Activated CD4-positive, alpha-beta memory T cell treated with anti-CD3 and anti-CD28 coated beads for 36 hours (primary cell): Measurements from ENCODE around the gene GPR148. TPM values are rescaled to one million over a fixed set of nuclear protein-coding genes. Genes with fewer than 3 reads are reported as not detected.
"Not testable (repeated sequence)": the region's sequence is repeated elsewhere in the genome, so short reads cannot be mapped to it uniquely, and the experiment has no call there.

ENCODE experiments used
- CTCF ChIA-PET: fragments of 350-600 bp; sonication (Branson Sonifier 250); formaldehyde crosslinking; loops from one replicate; lab custom pipeline; 2021; ENCODE audit warnings: antibody characterized with exemption, inconsistent platforms; lab: Charles Lee
- POLR2A ChIA-PET: fragments of 350-600 bp; sonication (Branson Sonifier 250); formaldehyde crosslinking; loops from one replicate; lab custom pipeline; 2021; ENCODE audit warnings: antibody characterized with exemption; lab: Charles Lee
- DNase-seq: peaks from one replicate; pipeline ENCODE4 v3.0.0-alpha.2; 2020
- H3K27ac Mint-ChIP-seq: one replicate; pipeline ENCODE4 v1.8.0; 2021; ENCODE audit warnings: mixed read lengths
- H3K27me3 Mint-ChIP-seq: one replicate; pipeline ENCODE4 v1.8.0; 2021; ENCODE audit warnings: mixed read lengths
- H3K36me3 Mint-ChIP-seq: one replicate; pipeline ENCODE4 v1.8.0; 2021; ENCODE audit warnings: mixed read lengths
- H3K4me1 Mint-ChIP-seq: one replicate; pipeline ENCODE4 v1.8.0; 2021; ENCODE audit warnings: low read depth, mixed read lengths
- H3K4me3 Mint-ChIP-seq: one replicate; pipeline ENCODE4 v1.8.0; 2021; ENCODE audit warnings: mild to moderate bottlenecking, mixed read lengths
- H3K9me3 Mint-ChIP-seq: one replicate; pipeline ENCODE4 v1.8.0; 2021; ENCODE audit warnings: mixed read lengths
- intact Hi-C: fragments of 100-400 bp; cut with micrococcal nuclease; formaldehyde crosslinking; loops from one replicate; pipeline ENCODE4 v1.15.1; 2023
- total RNA-seq, 2 experiments: library from RNA; stranded (reverse); gene quantifications; one replicate each; pipeline ENCODE4 v1.2.3, GENCODE V29; 2021

The GPR148 gene, protein sequence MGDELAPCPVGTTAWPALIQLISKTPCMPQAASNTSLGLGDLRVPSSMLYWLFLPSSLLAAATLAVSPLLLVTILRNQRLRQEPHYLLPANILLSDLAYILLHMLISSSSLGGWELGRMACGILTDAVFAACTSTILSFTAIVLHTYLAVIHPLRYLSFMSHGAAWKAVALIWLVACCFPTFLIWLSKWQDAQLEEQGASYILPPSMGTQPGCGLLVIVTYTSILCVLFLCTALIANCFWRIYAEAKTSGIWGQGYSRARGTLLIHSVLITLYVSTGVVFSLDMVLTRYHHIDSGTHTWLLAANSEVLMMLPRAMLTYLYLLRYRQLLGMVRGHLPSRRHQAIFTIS
- total RNA-seq, result not detected

DNA sequence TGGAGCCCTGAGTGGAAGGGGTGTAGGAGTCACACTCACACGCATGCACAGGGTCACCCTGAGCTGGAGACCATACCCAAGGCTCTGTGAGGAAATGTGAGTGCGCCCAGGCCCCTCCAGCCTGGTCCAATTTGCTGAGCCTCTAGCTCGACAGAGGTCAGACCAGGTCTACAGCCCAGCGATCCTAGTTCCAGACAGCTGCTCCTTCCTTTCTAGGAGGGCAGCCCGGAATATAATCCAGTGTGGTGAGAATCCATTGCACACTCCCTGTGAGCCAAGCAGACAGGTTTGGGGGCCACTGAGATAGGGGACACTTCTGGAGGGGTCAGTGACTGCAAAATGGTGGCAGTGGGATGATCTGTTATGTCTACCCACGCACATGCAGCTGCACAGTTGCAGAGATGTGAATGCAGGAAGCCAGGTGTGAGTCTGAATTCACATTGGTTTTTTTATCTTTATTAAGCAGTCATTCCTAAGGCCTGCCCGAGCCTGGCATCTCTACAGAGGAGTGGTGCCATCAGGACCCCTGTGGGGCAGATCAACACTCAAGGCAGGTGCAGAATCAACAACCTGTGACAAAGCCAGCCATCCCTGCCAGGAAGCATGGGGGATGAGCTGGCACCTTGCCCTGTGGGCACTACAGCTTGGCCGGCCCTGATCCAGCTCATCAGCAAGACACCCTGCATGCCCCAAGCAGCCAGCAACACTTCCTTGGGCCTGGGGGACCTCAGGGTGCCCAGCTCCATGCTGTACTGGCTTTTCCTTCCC, at the start of gene GPR148:
Gene GPR148, plus strand, starts transcription at position 522 of the 768 bp plus-strand sequence. Its CDS starts 82 bp downstream, at position 604.
- H3K9me3 Mint-ChIP-seq, result no peaks in the 10 kb centered on the region
- intact Hi-C loops, result loop anchor here (5.0 kb wide), 3 partner anchors 69 to 546 kb away; partner anchors contain the start of genes MZT2B and SMPD4
- H3K4me3 Mint-ChIP-seq, result peak within 1 kb of the TSS; percentile 70
- peak within 1 kb of the TSS; percentile 47 for H3K27ac Mint-ChIP-seq
- ChIA-PET POLR2A (no interaction called here), CTCF (interaction anchor here (0.9 to 3.1 kb wide), 2 partner anchors 69 to 144 kb away, joined by 3 to 14 read pairs; no protein-coding TSS in a partner anchor)
- no peak for DNase-seq
- H3K4me1 Mint-ChIP-seq, result peaks cover 9% of the 10 kb centered on the region
- H3K27me3 Mint-ChIP-seq, result no peaks in the 10 kb centered on the region
- H3K36me3 Mint-ChIP-seq, result no peaks in the 10 kb centered on the region

DNA sequence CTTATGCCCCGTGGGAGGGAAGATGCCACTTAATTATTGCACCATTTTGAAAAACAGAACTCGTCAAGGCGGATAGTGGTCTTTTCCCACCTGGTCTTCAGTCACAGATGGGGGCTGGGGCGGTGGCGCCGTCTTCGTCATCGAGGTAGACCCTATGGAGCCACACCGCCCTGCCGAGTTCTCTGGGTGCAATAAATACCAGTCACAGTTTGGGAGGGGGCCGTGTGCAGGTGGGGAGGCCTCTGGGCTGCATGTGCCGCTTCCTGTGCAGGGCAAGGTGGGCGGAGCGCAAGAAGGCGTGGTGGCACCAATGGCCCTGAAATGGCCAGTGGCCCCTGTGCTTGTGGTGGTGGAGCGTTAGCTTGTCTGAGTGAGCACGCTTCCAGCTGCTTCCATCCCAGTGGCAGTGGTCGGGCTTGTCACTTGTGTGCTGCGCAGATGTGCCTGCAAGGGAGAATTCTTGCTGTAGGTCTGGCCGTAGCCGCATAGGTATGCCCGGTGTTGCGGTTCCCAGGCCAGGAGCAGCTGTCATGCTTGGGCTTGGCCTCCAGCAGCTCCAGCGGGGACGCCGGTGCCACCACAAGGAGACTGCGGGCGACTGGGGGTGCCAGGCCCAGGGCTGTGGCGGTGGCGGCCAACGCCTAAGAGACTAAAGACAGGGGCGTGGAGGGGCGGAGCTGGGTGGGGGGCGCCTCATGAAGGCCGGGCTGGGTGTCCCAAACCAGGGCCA, 36.7 kb upstream of the GPR148 start:
- H3K9me3 Mint-ChIP-seq, H3K27ac Mint-ChIP-seq, POLR2A ChIA-PET, H3K4me1 Mint-ChIP-seq, intact Hi-C loops, CTCF ChIA-PET, DNase-seq, H3K36me3 Mint-ChIP-seq, H3K4me3 Mint-ChIP-seq: not testable (repeated sequence)
- H3K27me3 Mint-ChIP-seq, result peaks cover 11% of the 10 kb centered on the region

DNA sequence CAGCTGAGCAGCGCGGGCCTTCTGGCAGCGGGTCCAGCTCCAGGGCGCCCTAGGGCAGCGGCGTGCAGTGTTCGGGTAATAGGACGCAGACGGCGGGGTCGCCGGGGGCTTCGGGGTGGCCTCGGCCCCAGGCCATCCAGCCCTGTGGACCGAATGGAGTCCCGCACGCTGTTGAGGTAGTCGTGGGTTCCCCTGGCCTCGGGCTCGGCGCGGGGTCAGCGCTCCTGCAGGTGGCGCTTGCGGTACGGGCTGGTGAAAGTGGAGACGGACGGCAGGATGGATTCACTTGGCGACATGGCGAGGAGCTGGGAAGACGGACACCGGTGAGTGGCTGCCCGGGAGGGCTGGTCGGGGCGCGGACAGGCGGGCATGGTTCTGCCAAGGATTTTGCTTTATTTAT, 35.4 kb upstream of the GPR148 start:
- CTCF ChIA-PET, H3K36me3 Mint-ChIP-seq, H3K27ac Mint-ChIP-seq, intact Hi-C loops, H3K4me1 Mint-ChIP-seq, H3K4me3 Mint-ChIP-seq, POLR2A ChIA-PET, H3K9me3 Mint-ChIP-seq: not testable (repeated sequence)
- DNase-seq, result peak; percentile 51
- peaks cover 11% of the 10 kb centered on the region for H3K27me3 Mint-ChIP-seq

DNA sequence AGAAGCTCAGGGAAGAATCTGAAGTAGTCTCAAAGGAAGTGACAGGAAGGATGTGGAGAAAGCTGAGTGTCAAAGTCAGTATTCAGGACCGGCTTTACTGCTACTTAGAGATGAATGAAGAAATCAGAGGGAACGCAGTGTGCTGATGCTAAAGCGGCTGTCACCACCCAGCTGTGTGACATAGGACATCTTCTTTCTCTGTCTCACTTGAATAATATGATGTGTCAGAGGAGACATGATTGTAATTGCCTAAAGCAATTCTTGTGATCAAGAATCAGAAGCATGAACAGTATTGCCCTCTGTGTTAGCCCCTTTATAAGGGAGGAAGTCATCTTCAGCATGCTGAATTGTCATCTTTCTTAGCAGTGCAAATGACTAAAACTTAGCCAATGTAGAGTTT, 25.6 kb upstream of the GPR148 start:
- H3K9me3 Mint-ChIP-seq, H3K36me3 Mint-ChIP-seq, H3K4me1 Mint-ChIP-seq, DNase-seq, intact Hi-C loops, H3K27me3 Mint-ChIP-seq, POLR2A ChIA-PET, H3K27ac Mint-ChIP-seq, H3K4me3 Mint-ChIP-seq, CTCF ChIA-PET: not testable (repeated sequence)

DNA sequence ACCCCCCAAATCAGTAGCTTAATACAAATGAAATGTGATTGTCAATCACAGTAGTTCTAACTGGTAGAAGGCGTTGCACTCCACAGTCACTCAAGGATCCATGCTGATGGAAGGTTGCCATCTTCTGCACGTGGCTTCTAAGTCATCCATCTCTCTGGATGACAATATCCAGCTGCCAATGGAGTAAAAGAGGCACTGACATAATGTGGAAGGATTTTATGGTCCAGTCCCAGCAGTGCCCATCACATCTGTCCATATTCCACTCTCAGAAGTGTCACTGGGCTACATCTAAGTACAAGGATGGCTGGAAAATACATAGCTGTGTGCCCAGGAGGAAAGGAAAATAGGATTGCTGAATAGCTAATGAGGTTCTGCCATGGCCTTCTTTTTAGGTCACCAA, 14.1 kb upstream of the GPR148 start:
- CTCF ChIA-PET, H3K4me3 Mint-ChIP-seq, H3K27me3 Mint-ChIP-seq, H3K27ac Mint-ChIP-seq, DNase-seq, H3K4me1 Mint-ChIP-seq, POLR2A ChIA-PET, H3K9me3 Mint-ChIP-seq, intact Hi-C loops, H3K36me3 Mint-ChIP-seq: not testable (repeated sequence)

DNA sequence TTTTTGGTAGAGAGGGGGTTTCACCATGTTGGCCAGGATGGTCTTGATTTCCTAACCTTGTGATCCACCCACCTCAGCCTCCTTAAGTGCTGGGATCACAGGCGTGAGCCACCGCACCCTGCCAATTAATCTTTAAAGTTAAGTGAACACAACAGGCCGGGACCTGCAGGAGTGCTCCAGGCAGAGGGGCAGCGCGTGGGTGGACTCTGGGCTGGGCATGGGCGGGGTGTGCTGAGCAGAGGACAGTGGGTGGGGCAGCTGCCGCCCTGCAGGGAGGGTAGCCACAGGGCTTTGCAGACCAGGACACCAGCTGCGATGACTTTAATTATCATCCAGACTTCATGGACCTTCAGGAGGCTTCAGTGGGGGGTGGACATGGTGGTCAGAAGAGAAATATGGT, 8.8 kb upstream of the GPR148 start:
- Mint-ChIP-seq H3K4me3 (no peak overlapping the region), H3K4me1 (no peaks in the 10 kb centered on the region), H3K27me3 (peaks cover 16% of the 10 kb centered on the region), H3K27ac (no peak overlapping the region), H3K9me3 (no peaks in the 10 kb centered on the region), H3K36me3 (no peaks in the 10 kb centered on the region)
- intact Hi-C loops, result no loop called here
- DNase-seq, result no peak
- POLR2A ChIA-PET, result no interaction called here
- CTCF ChIA-PET, result no interaction called here

DNA sequence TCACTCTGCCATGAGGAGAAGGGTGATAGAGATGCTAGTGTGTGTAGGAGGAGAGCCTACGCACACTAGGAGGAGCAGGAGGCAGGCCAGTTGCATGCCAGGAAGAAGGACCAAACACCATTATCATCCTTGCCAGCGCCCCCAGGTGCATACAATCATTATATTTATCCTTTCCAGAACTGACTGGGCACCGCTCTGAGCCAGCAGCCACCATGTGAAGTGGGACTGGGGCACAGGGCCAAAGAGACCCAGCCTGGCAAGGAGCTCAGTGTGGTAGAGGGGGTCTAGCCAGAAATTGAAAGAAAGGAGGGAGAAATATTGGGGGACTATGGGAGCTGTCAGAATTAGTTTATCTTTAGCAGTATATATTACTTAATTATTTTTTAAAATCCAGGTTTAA, 8.3 kb upstream of the GPR148 start:
- Mint-ChIP-seq H3K36me3 (no peaks in the 10 kb centered on the region), H3K4me3 (no peak overlapping the region), H3K4me1 (no peaks in the 10 kb centered on the region), H3K27ac (no peak overlapping the region), H3K27me3 (peaks cover 16% of the 10 kb centered on the region), H3K9me3 (no peaks in the 10 kb centered on the region)
- POLR2A ChIA-PET, result no interaction called here
- intact Hi-C loops, result no loop called here
- no peak for DNase-seq
- CTCF ChIA-PET, result no interaction called here

DNA sequence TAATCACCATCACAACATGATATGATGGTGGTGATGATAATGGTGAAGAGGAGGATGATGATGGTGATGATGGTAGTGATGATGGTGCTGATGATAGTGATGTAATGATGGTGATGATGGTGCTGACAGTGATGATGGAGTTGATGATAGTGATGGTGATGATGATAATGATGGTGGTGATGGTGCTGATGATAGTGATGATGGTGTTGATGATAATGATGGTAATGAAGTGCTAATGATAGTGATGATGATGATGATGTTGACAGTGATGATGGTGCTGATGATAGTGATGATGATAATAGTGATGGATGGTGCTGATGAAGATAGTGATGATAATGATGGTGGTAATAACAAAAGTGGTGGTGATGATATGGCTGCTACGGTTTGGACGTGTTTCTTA, 4.4 kb upstream of the GPR148 start:
- CTCF ChIA-PET, result no interaction called here
- no peak for DNase-seq
- Mint-ChIP-seq H3K27me3 (peaks cover 16% of the 10 kb centered on the region), H3K27ac (no peak overlapping the region), H3K9me3 (no peaks in the 10 kb centered on the region), H3K4me3 (no peak overlapping the region), H3K4me1 (peaks cover 9% of the 10 kb centered on the region), H3K36me3 (no peaks in the 10 kb centered on the region)
- POLR2A ChIA-PET, result no interaction called here
- intact Hi-C loops, result no loop called here

DNA sequence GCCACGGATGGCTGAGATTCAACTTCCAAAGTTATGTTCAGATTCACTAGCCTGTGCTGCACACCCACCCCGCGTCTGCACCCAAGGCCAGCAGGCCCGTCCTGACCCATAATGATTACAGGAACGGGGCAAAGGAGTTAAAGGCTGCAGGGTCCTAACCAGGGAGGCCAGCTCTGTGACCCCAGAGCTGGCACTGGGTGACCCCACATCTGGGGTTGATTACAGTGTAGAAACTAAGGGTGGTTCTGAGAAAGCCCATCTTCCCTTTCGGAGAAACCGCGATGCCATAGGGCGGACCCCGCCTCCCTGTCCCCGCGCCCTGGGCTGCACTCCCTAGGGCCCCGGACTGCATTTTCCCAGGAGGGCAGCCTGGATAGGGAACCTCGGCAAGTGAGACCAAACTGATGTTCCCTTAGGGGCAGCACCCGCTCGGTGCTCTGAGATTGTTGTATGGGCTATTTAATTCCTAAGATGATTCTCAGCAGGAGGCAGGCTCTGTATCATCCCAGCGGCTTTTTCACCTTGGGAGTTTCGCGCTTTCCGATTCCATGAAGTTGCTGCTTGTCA, 2.2 kb upstream of the GPR148 start:
- peaks cover 9% of the 10 kb centered on the region for H3K4me1 Mint-ChIP-seq
- H3K27me3 Mint-ChIP-seq, result peaks cover 4% of the 10 kb centered on the region
- peak overlapping the region; percentile 70 for H3K4me3 Mint-ChIP-seq
- no peaks in the 10 kb centered on the region for H3K9me3 Mint-ChIP-seq
- POLR2A ChIA-PET, result interaction anchor here (0.9 kb wide), 1 partner anchor 71 kb away, joined by 3 read pairs; no protein-coding TSS in a partner anchor
- DNase-seq, result no peak
- CTCF ChIA-PET, result interaction anchor here (1.0 to 3.1 kb wide), 2 partner anchors 71 to 146 kb away, joined by 3 to 14 read pairs; no protein-coding TSS in a partner anchor
- H3K36me3 Mint-ChIP-seq, result no peaks in the 10 kb centered on the region
- peak overlapping the region; percentile 55 for H3K27ac Mint-ChIP-seq
- intact Hi-C loops, result loop anchor here (1.0 to 5.0 kb wide), 5 partner anchors 71 to 544 kb away; partner anchors contain the start of genes MZT2B, PLEKHB2 and SMPD4

DNA sequence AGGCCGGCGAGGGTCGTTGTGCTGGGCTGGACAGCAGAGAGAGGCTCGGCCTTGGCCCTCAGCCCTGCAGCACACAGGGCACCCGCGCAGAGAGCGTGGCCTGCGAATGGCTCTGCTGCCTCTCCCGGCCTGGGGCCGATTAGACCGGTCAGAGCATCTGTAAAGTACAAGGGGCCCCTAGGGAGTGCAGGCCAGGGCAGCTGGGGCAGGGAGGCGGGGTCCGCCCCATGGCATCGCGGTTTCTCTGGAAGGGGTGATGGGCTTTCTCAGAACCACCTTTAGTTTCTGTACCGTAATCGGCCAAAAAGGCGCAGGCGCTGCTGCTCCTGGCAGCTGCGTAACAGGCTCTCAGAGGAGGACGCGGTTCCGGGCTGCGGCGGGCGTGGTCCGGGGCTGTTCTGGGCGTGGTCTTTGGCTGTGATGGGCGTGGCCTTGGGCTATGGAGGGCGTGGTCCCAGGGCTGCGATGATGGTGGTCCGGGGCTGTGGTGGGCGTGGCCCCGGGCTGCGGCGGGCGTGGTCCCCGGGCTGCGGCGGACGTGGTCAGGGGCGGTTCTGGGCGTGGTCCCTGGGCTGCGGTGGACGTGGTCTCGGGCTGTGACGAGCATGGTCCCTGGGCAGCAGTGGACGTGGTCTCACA, 1.5 kb upstream of the GPR148 start:
- ChIA-PET POLR2A (interaction anchor here (0.9 kb wide), 1 partner anchor 70 kb away, joined by 3 read pairs; no protein-coding TSS in a partner anchor), CTCF (interaction anchor here (0.9 to 3.1 kb wide), 3 partner anchors 70 to 146 kb away, joined by 3 to 14 read pairs (median 3); no protein-coding TSS in a partner anchor)
- Mint-ChIP-seq H3K36me3 (no peaks in the 10 kb centered on the region), H3K9me3 (no peaks in the 10 kb centered on the region), H3K4me3 (peak overlapping the region; percentile 70), H3K27ac (peak overlapping the region; percentile 55), H3K4me1 (peaks cover 9% of the 10 kb centered on the region), H3K27me3 (peaks cover 1% of the 10 kb centered on the region)
- intact Hi-C loops, result loop anchor here (1.0 to 5.0 kb wide), 5 partner anchors 70 to 545 kb away; partner anchors contain the start of genes MZT2B, PLEKHB2 and SMPD4
- peak; percentile 95 for DNase-seq

DNA sequence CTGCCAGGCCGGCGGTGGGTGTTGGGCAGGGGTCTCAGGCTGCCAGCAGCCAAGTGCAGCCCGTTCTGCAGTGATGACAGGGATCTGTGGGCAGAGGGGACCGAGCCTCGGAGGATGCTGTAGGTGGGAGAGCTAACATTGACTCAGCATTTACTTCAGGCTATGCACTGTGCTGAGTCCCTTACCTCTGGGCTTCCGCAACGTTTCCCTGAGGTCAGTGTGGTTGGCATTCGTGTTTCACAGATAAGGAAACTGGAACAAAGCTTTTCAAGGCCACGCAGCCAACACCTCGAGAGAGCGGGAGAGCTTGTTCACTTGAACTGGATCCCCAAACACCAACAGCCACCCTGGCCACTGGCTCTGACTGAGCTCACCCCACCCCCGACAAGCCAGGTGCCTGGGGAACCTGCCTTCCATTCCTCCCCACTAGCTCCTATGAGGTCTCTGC, 839 bp upstream of the GPR148 start:
- H3K27ac Mint-ChIP-seq, result peak overlapping the region; percentile 47
- DNase-seq, result peak; percentile 67
- H3K4me1 Mint-ChIP-seq, result peaks cover 9% of the 10 kb centered on the region
- no peaks in the 10 kb centered on the region for H3K27me3 Mint-ChIP-seq
- no peaks in the 10 kb centered on the region for H3K9me3 Mint-ChIP-seq
- H3K36me3 Mint-ChIP-seq, result no peaks in the 10 kb centered on the region
- CTCF ChIA-PET, result interaction anchor here (0.9 to 3.1 kb wide), 2 partner anchors 70 to 145 kb away, joined by 3 to 14 read pairs; no protein-coding TSS in a partner anchor
- POLR2A ChIA-PET, result no interaction called here
- intact Hi-C loops, result loop anchor here (5.0 kb wide), 3 partner anchors 69 to 546 kb away; partner anchors contain the start of genes MZT2B and SMPD4
- peak overlapping the region; percentile 70 for H3K4me3 Mint-ChIP-seq
